ENCODE data around the gene RTTN.

DNA sequence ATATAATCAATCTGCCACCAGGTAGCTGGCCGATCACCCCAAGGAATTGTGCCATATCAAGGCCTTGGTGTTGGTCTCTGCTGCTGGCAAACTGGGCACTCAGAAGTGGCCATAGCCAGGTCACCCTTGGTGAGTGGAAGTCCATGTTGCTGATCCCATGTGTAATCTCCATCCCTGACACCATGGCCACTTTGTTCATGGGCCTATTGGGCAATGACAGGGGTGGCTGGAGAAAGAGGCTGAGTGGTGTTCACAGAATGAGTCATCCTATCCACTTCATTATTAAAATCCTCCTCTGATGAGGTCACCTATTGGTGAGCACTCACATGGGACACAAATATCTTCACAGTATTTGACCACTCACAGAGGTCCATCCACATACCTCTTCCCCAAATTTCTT, 231.1 kb downstream of the RTTN start:
- no peak for TF ChIP-seq POLR2A (IDR thresholded peaks at IDR 0.05)
- TF ChIP-seq, protein P1, sequence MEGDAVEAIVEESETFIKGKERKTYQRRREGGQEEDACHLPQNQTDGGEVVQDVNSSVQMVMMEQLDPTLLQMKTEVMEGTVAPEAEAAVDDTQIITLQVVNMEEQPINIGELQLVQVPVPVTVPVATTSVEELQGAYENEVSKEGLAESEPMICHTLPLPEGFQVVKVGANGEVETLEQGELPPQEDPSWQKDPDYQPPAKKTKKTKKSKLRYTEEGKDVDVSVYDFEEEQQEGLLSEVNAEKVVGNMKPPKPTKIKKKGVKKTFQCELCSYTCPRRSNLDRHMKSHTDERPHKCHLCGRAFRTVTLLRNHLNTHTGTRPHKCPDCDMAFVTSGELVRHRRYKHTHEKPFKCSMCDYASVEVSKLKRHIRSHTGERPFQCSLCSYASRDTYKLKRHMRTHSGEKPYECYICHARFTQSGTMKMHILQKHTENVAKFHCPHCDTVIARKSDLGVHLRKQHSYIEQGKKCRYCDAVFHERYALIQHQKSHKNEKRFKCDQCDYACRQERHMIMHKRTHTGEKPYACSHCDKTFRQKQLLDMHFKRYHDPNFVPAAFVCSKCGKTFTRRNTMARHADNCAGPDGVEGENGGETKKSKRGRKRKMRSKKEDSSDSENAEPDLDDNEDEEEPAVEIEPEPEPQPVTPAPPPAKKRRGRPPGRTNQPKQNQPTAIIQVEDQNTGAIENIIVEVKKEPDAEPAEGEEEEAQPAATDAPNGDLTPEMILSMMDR (IDR thresholded peaks at IDR 0.05), result no peak

All from body of pancreas (tissue), 4 donors.